Astrocyte (in vitro differentiated cells and primary cell): ENCODE measurements around the gene JAML. TPM values are rescaled to one million over a fixed set of nuclear protein-coding genes. Genes with fewer than 3 reads are reported as not detected.
A peak's percentile ranks its signal among the peaks of the same experiment; 100 is the strongest.

Experiments used
- DNase-seq: peaks from one replicate; pipeline ENCODE4 v3.0.0-alpha.2; 2010; ENCODE audit warnings: low read depth
- FAIRE-seq: peaks from 2 replicates; lab custom pipeline; 2011; peaks lifted over from hg19 to GRCh38; lab: Jason Lieb, UNC
- H2AFZ ChIP-seq: 2 replicates; pipeline ENCODE4 v1.6.0; 2012; ENCODE audit warnings: low read depth, low read length, inconsistent platforms
- H3K27ac ChIP-seq: 2 replicates; pipeline ENCODE4 v1.5.1; 2011; ENCODE audit warnings: low read depth, low read length, inconsistent platforms
- H3K27me3 ChIP-seq: 2 replicates; pipeline ENCODE4 v1.6.0; 2011; ENCODE audit warnings: low read length, inconsistent platforms; ENCODE audit not compliant: insufficient read depth
- H3K36me3 ChIP-seq: 2 replicates; pipeline ENCODE4 v1.5.1; 2011; ENCODE audit warnings: low read length, inconsistent platforms; ENCODE audit not compliant: insufficient read depth
- H3K4me1 ChIP-seq: 2 replicates; pipeline ENCODE4 v1.5.1; 2011; ENCODE audit warnings: low read length, inconsistent platforms; ENCODE audit not compliant: insufficient read depth
- H3K4me2 ChIP-seq: 2 replicates; pipeline ENCODE4 v1.6.0; 2012; ENCODE audit warnings: low read length, inconsistent platforms
- H3K4me3 ChIP-seq: 2 replicates; pipeline ENCODE4 v1.5.1; 2011; ENCODE audit warnings: low read depth, mild to moderate bottlenecking, low read length, inconsistent platforms; ENCODE audit not compliant: insufficient read depth
- H3K79me2 ChIP-seq: 2 replicates; pipeline ENCODE4 v1.6.0; 2012; ENCODE audit warnings: mild to moderate bottlenecking, low read length, inconsistent platforms; ENCODE audit not compliant: insufficient read depth
- H3K9ac ChIP-seq: 2 replicates; pipeline ENCODE4 v1.6.0; 2012; ENCODE audit warnings: mild to moderate bottlenecking, low read length, inconsistent platforms
- H3K9me3 ChIP-seq: 2 replicates; pipeline ENCODE4 v1.5.1; 2012; ENCODE audit warnings: low read depth, mild to moderate bottlenecking, low read length, inconsistent platforms; ENCODE audit not compliant: insufficient read depth
- H4K20me1 ChIP-seq: 2 replicates; pipeline ENCODE4 v1.6.0; 2012; ENCODE audit warnings: low read length, inconsistent platforms; ENCODE audit not compliant: insufficient read depth
- H3K27ac Mint-ChIP-seq: one replicate; pipeline ENCODE4 v1.8.0; 2021; ENCODE audit warnings: mild to moderate bottlenecking, mixed read lengths; ENCODE audit not compliant: unreplicated experiment
- H3K27me3 Mint-ChIP-seq: one replicate; pipeline ENCODE4 v1.8.0; 2021; ENCODE audit warnings: low read depth, mixed read lengths; ENCODE audit not compliant: unreplicated experiment
- H3K36me3 Mint-ChIP-seq: one replicate; pipeline ENCODE4 v1.8.0; 2021; ENCODE audit warnings: low read depth, mixed read lengths; ENCODE audit not compliant: unreplicated experiment
- H3K4me1 Mint-ChIP-seq: one replicate; pipeline ENCODE4 v1.8.0; 2021; ENCODE audit warnings: low read depth, mixed read lengths; ENCODE audit not compliant: unreplicated experiment
- H3K4me3 Mint-ChIP-seq: one replicate; pipeline ENCODE4 v1.8.0; 2021; ENCODE audit warnings: mild to moderate bottlenecking, moderate library complexity, mixed read lengths; ENCODE audit not compliant: unreplicated experiment
- H3K9me3 Mint-ChIP-seq: one replicate; pipeline ENCODE4 v1.8.0; 2021; ENCODE audit warnings: mild to moderate bottlenecking, mixed read lengths; ENCODE audit not compliant: unreplicated experiment
- CTCF ChIP-seq: IDR thresholded peaks from 2 replicates; pipeline ENCODE4 v1.5.1; 2011; ENCODE audit warnings: low read depth, mild to moderate bottlenecking, inconsistent platforms, low read length, moderate library complexity; ENCODE audit not compliant: insufficient read depth
- EZH2 ChIP-seq: IDR thresholded peaks from 2 replicates; pipeline ENCODE4 v1.6.1; 2012; ENCODE audit warnings: mild to moderate bottlenecking, low read length, inconsistent platforms; ENCODE audit not compliant: insufficient read depth
- total RNA-seq: library from RNA; stranded (reverse); gene quantifications from 2 replicates; pipeline ENCODE4 v1.2.1, GENCODE V29; 2021

JAML gene
- total RNA-seq, 1 donor from 2014 or later: not detected

GRCh38 chr11:118155776-118156530 lies 68.9 kb downstream of the JAML start:
- Mint-ChIP-seq H3K36me3 (no peaks in the 10 kb centered on the region), H3K9me3 (no peaks in the 10 kb centered on the region), H3K4me1 (no peaks in the 10 kb centered on the region), H3K27me3 (peaks cover 86% of the 10 kb centered on the region), H3K27ac (no peak overlapping the region), H3K4me3 (no peak overlapping the region)
- Histone ChIP-seq H3K27ac (no peak overlapping the region), H3K9ac (no peak overlapping the region), H3K4me2 (no peak overlapping the region), H3K9me3 (no peaks in the 10 kb centered on the region), H3K27me3 (peaks cover 73% of the 10 kb centered on the region), H3K4me3 (no peak overlapping the region), H2AFZ (no peak overlapping the region), H3K4me1 (peaks cover 7% of the 10 kb centered on the region), H3K36me3 (no peaks in the 10 kb centered on the region), H3K79me2 (no peaks in the 10 kb centered on the region), H4K20me1 (no peaks in the 10 kb centered on the region)
- peak; percentile 20 for TF ChIP-seq EZH2
- TF ChIP-seq CTCF: no peak
- no peak for DNase-seq
- no peak for FAIRE-seq

DNA sequence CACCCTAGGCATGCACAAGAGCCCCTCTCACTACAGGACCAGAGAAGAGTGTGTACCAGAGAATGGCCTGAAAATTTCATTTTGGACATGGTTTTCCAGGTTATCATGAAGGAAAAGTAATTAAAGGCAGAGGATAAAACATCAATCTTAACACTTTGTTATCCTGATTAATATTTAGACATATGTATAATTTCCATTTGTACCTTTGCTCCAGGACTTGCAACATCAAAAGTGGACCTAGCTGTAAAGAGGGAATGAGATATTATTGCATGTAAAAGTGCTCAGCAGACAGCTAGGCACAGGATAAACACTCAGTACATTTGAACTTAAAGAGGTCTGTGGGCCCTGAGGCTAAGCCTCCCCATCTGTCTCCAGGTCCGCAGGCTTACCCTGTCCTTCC lies 70.2 kb downstream of the JAML start:
- Histone ChIP-seq H3K4me1 (peaks cover 7% of the 10 kb centered on the region), H3K36me3 (no peaks in the 10 kb centered on the region), H4K20me1 (no peaks in the 10 kb centered on the region), H3K4me3 (no peak overlapping the region), H3K27me3 (peaks cover 71% of the 10 kb centered on the region), H3K9ac (no peak overlapping the region), H3K9me3 (no peaks in the 10 kb centered on the region), H3K4me2 (no peak overlapping the region), H2AFZ (no peak overlapping the region), H3K79me2 (no peaks in the 10 kb centered on the region), H3K27ac (no peak overlapping the region)
- H3K27ac Mint-ChIP-seq: no peak overlapping the region
- no peak for DNase-seq
- FAIRE-seq: no peak
- no peak overlapping the region for H3K4me3 Mint-ChIP-seq
- H3K4me1 Mint-ChIP-seq: no peaks in the 10 kb centered on the region
- H3K36me3 Mint-ChIP-seq: no peaks in the 10 kb centered on the region
- H3K27me3 Mint-ChIP-seq: peaks cover 89% of the 10 kb centered on the region
- H3K9me3 Mint-ChIP-seq: no peaks in the 10 kb centered on the region
- TF ChIP-seq CTCF (no peak), EZH2 (no peak)

DNA sequence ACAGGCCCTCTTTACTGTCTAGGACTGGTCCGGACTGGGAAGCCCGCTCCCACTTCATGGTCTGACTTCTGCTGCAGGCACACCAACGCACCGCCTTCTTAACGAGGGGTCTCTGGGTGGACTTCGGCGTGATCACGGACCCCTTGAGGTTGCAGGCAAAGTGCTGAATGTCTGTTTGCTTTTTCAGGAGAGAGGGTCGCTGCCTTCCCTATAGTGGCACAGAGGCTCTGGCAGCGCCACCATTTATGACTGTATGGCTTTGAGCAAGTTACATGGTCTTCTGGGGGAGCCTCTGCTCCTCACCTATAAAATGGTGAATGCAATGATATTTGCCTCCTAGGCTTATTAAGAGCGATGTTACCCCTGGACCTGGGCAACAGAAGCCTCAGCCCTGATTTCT lies 70.8 kb downstream of the JAML start:
- H3K4me3 Mint-ChIP-seq: peak overlapping the region; percentile 68
- no peaks in the 10 kb centered on the region for H3K9me3 Mint-ChIP-seq
- H3K4me1 Mint-ChIP-seq: no peaks in the 10 kb centered on the region
- TF ChIP-seq EZH2 (no peak), CTCF (no peak)
- Histone ChIP-seq H2AFZ (no peak overlapping the region), H3K27ac (no peak overlapping the region), H3K9ac (no peak overlapping the region), H3K79me2 (no peaks in the 10 kb centered on the region), H3K4me1 (peaks cover 7% of the 10 kb centered on the region), H3K4me2 (no peak overlapping the region), H3K9me3 (no peaks in the 10 kb centered on the region), H3K4me3 (no peak overlapping the region), H3K36me3 (no peaks in the 10 kb centered on the region), H3K27me3 (peaks cover 65% of the 10 kb centered on the region), H4K20me1 (no peaks in the 10 kb centered on the region)
- no peak overlapping the region for H3K27ac Mint-ChIP-seq
- H3K36me3 Mint-ChIP-seq: no peaks in the 10 kb centered on the region
- H3K27me3 Mint-ChIP-seq: peaks cover 89% of the 10 kb centered on the region
- FAIRE-seq: no peak
- no peak for DNase-seq
